GM12865 (cell line): ENCODE results near the gene FAM217B.

Experiments
- DNase-seq: peaks from one replicate; pipeline ENCODE4 v3.0.0; 2010; ENCODE audit warnings: low read depth
- H3K4me3 ChIP-seq: 2 replicates; pipeline ENCODE4 v1.5.1; 2011; ENCODE audit warnings: mild to moderate bottlenecking, low read depth, low read length, control low read depth
- TF ChIP-seq, protein P1 (sequence below): IDR thresholded peaks from 2 replicates; pipeline ENCODE4 v1.5.1; 2011; ENCODE audit warnings: low read length, control low read depth, low read depth, inconsistent platforms; ENCODE audit not compliant: insufficient read depth; ENCODE audit errors: missing control alignments

Gene FAM217B

GRCh38 chr20:59911041-59911440 lies 29.1 kb upstream of the FAM217B start:
- H3K4me3 ChIP-seq, result no peak overlapping the region
- TF ChIP-seq, protein P1, sequence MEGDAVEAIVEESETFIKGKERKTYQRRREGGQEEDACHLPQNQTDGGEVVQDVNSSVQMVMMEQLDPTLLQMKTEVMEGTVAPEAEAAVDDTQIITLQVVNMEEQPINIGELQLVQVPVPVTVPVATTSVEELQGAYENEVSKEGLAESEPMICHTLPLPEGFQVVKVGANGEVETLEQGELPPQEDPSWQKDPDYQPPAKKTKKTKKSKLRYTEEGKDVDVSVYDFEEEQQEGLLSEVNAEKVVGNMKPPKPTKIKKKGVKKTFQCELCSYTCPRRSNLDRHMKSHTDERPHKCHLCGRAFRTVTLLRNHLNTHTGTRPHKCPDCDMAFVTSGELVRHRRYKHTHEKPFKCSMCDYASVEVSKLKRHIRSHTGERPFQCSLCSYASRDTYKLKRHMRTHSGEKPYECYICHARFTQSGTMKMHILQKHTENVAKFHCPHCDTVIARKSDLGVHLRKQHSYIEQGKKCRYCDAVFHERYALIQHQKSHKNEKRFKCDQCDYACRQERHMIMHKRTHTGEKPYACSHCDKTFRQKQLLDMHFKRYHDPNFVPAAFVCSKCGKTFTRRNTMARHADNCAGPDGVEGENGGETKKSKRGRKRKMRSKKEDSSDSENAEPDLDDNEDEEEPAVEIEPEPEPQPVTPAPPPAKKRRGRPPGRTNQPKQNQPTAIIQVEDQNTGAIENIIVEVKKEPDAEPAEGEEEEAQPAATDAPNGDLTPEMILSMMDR, result no peak
- no peak for DNase-seq

DNA sequence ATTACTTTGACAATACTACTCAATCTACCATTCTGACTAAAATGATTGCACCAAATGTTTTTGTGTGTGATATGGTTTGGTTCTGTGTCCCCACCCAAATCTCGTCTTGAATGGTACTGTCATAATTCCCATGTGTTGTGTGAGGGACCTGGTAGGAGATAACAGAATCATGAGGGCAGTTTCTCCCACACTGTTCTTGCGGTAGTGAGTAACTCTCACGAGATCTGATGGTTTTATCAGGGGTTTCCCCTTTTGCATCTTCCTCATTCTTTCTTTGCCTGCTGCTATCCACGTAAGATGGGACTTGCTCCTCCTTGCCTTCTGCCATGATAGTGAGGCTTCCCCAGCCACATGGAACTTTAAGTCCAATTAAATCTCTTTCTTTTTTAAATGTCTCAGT lies 27.6 kb upstream of the FAM217B start:
- no peak overlapping the region for H3K4me3 ChIP-seq
- DNase-seq, result peak; percentile 10
- TF ChIP-seq, protein P1, result no peak

DNA sequence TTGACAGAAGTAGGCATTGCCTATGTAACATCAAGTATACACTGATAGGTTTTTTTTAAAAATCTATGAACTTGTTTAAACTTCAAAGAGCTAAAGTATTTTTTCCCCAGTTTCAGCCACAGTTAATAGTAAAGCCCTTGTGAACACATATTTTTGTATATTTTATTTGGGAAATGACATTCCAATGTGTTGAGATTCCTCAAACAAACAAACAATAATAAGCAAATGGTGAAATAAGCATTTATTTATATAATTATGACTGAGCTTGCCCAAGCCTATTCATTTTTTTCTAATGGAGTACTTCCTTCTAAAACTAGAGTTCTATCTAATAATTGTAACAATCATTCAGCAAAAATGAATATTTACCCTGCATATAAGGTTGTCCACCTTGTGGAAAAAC lies 19.2 kb upstream of the FAM217B start:
- TF ChIP-seq, protein P1, result no peak
- no peak overlapping the region for H3K4me3 ChIP-seq
- DNase-seq, result no peak

DNA sequence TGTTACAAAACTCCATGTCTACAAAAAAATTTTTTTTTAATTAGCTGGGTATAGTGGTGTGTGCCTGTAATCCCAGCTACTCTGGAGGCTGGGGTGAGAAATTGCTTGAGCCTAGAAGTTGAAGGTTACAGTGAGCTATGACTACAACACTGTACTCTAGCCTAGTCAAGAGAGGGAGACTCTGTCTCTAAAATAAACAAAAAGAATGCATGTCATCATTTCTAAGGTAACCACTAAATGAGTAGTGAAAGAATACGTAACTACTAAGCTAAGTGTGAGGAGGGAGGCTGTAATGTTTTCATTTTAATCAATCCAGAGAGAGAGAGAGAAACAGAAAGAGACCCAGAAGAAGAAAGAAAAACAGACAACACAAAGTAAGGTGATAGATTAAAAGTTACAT lies 16.7 kb upstream of the FAM217B start:
- H3K4me3 ChIP-seq, result no peak overlapping the region
- no peak for DNase-seq
- TF ChIP-seq, protein P1, result no peak

DNA sequence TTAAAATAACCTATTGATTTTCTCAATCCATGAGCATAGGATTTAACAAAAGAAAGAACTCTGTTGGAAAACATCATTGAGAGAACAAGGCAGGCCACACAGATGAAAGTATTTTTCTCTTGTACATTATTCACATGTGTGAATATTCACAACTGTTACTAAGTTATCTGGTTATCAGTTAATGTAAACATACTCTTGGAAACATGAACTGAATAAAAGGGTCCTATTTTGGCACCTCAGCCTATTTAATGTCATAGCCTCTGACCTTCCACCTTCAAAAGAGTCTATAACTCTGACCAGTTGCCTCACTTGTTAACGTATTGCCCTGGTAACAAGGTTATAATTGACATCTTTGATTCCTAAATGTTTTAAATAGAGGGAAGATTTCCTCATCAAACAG lies 14.8 kb upstream of the FAM217B start:
- TF ChIP-seq, protein P1, result no peak
- no peak overlapping the region for H3K4me3 ChIP-seq
- DNase-seq, result no peak

DNA sequence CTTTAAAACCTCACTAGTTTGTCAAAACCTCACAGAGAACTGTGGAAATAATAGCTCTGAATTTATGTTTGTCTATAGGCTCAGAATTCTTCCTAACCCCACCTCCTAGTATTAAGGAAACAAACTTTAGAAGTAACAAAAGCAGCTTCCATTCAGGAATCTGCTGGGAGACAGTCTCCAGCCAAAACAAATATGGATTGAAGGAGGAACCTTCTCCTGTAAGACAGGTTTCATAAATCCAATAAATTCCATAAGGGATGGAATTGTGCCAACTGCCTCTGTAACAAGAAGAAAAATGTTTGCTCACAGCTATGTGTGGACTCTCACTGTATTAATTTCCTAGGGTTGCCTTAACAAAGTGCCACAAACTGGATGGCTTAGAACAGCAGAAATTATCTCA lies 14.3 kb upstream of the FAM217B start:
- no peak for DNase-seq
- no peak overlapping the region for H3K4me3 ChIP-seq
- TF ChIP-seq, protein P1, result no peak

DNA sequence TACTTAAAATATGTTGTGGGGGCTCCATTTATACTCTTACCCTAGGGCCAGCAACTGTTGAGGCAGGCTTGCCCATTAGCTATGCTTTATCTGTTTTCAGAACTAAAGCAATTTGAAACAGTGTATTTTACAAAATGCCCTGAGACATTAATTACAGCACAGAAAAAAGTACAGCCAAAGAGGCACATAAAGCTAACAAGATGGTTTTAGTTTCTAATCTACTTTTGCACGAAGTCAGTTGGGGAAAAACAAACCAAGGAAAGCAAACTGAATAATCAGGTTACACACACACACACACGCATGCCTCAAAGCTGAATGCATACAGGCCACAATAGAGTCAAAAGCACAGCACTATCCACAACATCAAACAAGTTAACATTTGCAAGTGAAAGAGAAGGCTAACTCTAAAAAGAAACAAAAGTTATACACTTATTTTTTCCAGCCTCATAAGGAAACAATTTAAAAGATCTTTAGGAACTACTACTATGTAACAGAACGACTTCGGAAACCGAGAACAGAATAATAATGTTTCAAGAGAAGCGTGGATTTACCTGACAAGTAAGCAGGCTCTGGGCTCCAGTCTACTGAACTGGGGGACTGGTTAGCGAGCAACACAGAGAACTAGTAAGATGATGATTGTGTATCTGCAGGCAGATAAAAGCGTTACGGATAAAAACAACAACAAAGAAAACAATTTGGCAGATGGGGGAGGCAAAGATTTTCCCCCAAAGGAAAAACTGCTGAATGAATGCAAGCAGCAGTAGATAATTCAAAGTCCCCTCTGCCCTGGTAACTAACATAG lies 8.5 kb upstream of the FAM217B start:
- H3K4me3 ChIP-seq, result no peak overlapping the region
- TF ChIP-seq, protein P1, result no peak
- no peak for DNase-seq
